Activated T-cell treated with anti-CD3 and anti-CD28 coated beads for 4 hours (primary cell): ENCODE results near the gene GCLM.
"Not testable (repeated sequence)": the region's sequence is repeated elsewhere in the genome, so short reads cannot be mapped to it uniquely, and the experiment has no call there.

Experiments
- DNase-seq: peaks from one replicate; pipeline ENCODE4 v3.0.0-alpha.2; 2020

GCLM gene

GRCh38 chr1:93909146-93910050, at the start of gene GCLM:
Gene GCLM (minus strand): TSS chr1:93909430. CDS start chr1:93909163, 267 bp downstream.
- peak; percentile 90 for DNase-seq

- DNase-seq, result no peak
Measured at GRCh38 chr1:93958726-93959100, 49.5 kb upstream of the GCLM start.

GRCh38 chr1:93958032-93958725, 48.9 kb upstream of the GCLM start:
- no peak for DNase-seq

- no peak for DNase-seq
Measured at GRCh38 chr1:93955765-93956164, 46.5 kb upstream of the GCLM start.

- DNase-seq, result not testable (repeated sequence)
Measured at GRCh38 chr1:93947002-93947686, 37.9 kb upstream of the GCLM start.

- no peak for DNase-seq
Measured at GRCh38 chr1:93938461-93939145, 29.4 kb upstream of the GCLM start.

- no peak for DNase-seq
Measured at GRCh38 chr1:93937997-93938396, 28.8 kb upstream of the GCLM start.

- no peak for DNase-seq
Measured at GRCh38 chr1:93925206-93925605, 16.0 kb upstream of the GCLM start.

- DNase-seq, result no peak
Measured at GRCh38 chr1:93919780-93920179, 10.6 kb upstream of the GCLM start.

- DNase-seq, result no peak
Measured at GRCh38 chr1:93917302-93917701, 8.1 kb upstream of the GCLM start.

GRCh38 chr1:93910880-93911279, 1.6 kb upstream of the GCLM start:
- DNase-seq, result not testable (repeated sequence)

GRCh38 chr1:93910305-93910704, 1.1 kb upstream of the GCLM start:
- DNase-seq, result no peak

- DNase-seq, result peak; percentile 30
Measured at GRCh38 chr1:93908394-93909145, 660 bp downstream of the GCLM start.

GRCh38 chr1:93907718-93908117, 1.5 kb downstream of the GCLM start:
- no peak for DNase-seq

- no peak for DNase-seq
Measured at GRCh38 chr1:93906480-93906879, 2.8 kb downstream of the GCLM start.

- DNase-seq, result no peak
Measured at GRCh38 chr1:93905734-93906133, 3.5 kb downstream of the GCLM start.

- DNase-seq, result no peak
Measured at GRCh38 chr1:93905051-93905450, 4.2 kb downstream of the GCLM start.

- no peak for DNase-seq
Measured at GRCh38 chr1:93904228-93904627, 5.0 kb downstream of the GCLM start.

- DNase-seq, result no peak
Measured at GRCh38 chr1:93900723-93901504, 8.3 kb downstream of the GCLM start.

GRCh38 chr1:93899543-93900207, 9.6 kb downstream of the GCLM start:
- DNase-seq, result no peak

- no peak for DNase-seq
Measured at GRCh38 chr1:93888900-93889299, 20.3 kb downstream of the GCLM start.
